HUES6 (cell line): ENCODE measurements around the gene NCKAP5.

Experiments used
- H3K27ac ChIP-seq: 2 replicates; pipeline ENCODE4 v1.7.0; 2013; ENCODE audit warnings: low read depth, mild to moderate bottlenecking, low read length, inconsistent platforms
- H3K27me3 ChIP-seq: 2 replicates; pipeline ENCODE4 v1.6.1; 2013; ENCODE audit warnings: low read length; ENCODE audit not compliant: control insufficient read depth, insufficient read depth
- H3K36me3 ChIP-seq: 2 replicates; pipeline ENCODE4 v1.6.1; 2013; ENCODE audit warnings: low read length; ENCODE audit not compliant: control insufficient read depth, insufficient read depth
- H3K4me1 ChIP-seq: 2 replicates; pipeline ENCODE4 v1.6.1; 2013; ENCODE audit warnings: low read length; ENCODE audit not compliant: control insufficient read depth, insufficient read depth
- H3K4me3 ChIP-seq: 2 replicates; pipeline ENCODE4 v1.5.1; 2013; ENCODE audit warnings: low read depth, low read length
- H3K9ac ChIP-seq: one replicate; pipeline ENCODE4 v1.6.1; 2013; ENCODE audit warnings: mild to moderate bottlenecking, low read length
- H3K9me3 ChIP-seq: 2 replicates; pipeline ENCODE4 v1.6.1; 2013; ENCODE audit warnings: low read depth, low read length; ENCODE audit not compliant: control insufficient read depth, insufficient read depth

The NCKAP5 gene

DNA sequence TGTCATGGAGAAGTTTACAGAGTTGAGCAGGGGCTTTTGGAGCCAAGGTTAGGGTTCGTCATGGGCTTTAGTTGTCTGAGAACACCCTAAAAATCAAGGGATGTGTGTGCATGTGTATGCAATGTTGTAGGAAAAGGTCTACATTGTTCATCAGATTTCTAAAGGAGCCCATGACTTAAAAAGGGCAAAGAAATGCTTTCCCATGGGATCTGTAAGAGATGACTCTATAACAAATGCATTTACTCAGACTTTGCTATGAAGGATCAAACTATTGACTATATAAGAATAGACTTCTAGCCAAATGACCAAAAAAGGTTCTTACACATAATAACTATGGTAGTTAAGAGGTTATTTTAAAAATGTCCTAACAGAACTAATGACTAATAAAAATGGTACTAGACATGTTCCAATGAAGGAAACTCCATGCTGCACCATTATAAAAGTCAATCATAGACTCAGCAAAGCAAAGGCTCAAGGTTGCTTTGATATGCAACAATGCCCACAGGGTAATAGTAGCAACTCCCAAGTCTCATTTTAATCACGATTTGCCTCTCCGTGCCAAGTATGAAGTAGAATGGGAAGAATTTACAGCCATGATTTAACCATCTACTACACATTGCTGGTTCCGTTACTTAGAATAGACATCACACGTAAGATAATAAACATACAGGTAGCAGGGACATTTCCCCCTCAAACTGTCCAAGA is 158.5 kb downstream of the NCKAP5 start:
- no peak overlapping the region for H3K27ac ChIP-seq
- H3K4me1 ChIP-seq: peaks cover 6% of the 10 kb centered on the region
- no peaks in the 10 kb centered on the region; the same call in 1 of the 2 replicates for H3K27me3 ChIP-seq
- no peaks in the 10 kb centered on the region for H3K36me3 ChIP-seq
- H3K4me3 ChIP-seq: no peak overlapping the region
- no peak overlapping the region for H3K9ac ChIP-seq
- no peaks in the 10 kb centered on the region for H3K9me3 ChIP-seq

DNA sequence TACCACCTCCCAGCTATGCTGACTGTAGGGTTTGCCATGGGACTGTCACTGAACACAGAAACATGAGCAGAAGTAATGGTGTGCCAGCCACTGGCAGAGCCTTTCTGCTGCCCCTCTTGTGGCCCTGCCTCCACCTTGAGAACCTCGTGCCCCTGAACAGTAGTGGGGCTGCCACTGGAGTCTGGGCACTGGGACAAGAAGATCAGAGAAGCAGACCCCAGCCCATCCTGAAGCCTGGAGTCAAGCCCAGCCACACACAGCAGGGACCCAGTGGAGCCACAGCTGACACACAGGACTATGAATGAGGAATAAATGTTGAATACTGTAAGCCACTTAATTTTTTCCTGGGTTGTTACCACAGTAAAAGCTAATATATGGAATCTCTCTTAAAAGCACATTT is 159.6 kb downstream of the NCKAP5 start:
- Histone ChIP-seq H3K4me3 (no peak overlapping the region), H3K9me3 (no peaks in the 10 kb centered on the region), H3K36me3 (no peaks in the 10 kb centered on the region), H3K4me1 (peaks cover 6% of the 10 kb centered on the region), H3K27me3 (no peaks in the 10 kb centered on the region; the same call in 1 of the 2 replicates), H3K27ac (no peak overlapping the region), H3K9ac (no peak overlapping the region)

DNA sequence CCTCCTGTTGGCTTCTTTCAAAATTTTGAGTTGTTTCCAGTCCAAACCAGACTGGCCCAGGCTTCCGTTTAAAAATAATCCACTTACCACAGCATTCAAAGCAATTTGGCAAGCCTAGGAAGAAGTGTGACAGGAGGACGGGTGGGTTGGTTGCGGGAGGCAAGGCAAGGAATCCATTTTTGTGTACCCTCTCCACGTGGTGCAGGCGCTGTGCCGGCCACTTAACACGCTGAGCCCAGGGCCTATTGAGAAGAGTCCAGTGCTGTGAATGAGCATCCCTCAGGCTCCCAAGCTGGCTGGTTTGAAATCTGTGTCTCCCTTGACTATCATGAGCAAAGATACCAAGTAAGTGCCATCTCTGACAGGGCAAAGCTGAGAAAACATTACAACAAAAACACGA is 160.9 kb downstream of the NCKAP5 start:
- Histone ChIP-seq H3K27ac (no peak overlapping the region), H3K27me3 (no peaks in the 10 kb centered on the region; the same call in 1 of the 2 replicates), H3K4me3 (no peak overlapping the region), H3K36me3 (no peaks in the 10 kb centered on the region), H3K9me3 (no peaks in the 10 kb centered on the region), H3K9ac (no peak overlapping the region), H3K4me1 (peaks cover 6% of the 10 kb centered on the region)

DNA sequence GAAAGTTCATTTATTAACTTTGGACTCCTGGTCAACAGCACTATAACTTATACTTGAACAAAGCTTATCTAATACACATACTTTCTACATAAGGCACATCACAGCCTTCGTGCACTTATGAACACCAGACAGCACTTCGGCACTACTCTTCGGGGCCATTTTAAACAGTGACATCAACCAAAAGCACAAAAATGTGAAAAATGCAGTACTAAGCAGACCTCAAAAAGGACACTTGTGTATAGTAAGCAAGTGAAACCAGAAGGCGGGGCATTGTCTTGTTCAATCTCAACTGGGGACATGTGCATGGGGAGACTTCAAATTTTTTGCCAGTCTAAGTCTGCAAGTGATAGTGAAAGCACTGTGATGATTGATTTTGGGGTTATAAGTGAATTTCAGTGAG is 163.0 kb downstream of the NCKAP5 start:
- no peaks in the 10 kb centered on the region for H3K27me3 ChIP-seq
- H3K4me1 ChIP-seq: no peaks in the 10 kb centered on the region
- H3K4me3 ChIP-seq: no peak overlapping the region
- no peaks in the 10 kb centered on the region for H3K9me3 ChIP-seq
- no peaks in the 10 kb centered on the region for H3K36me3 ChIP-seq
- H3K9ac ChIP-seq: no peak overlapping the region
- H3K27ac ChIP-seq: no peak overlapping the region

DNA sequence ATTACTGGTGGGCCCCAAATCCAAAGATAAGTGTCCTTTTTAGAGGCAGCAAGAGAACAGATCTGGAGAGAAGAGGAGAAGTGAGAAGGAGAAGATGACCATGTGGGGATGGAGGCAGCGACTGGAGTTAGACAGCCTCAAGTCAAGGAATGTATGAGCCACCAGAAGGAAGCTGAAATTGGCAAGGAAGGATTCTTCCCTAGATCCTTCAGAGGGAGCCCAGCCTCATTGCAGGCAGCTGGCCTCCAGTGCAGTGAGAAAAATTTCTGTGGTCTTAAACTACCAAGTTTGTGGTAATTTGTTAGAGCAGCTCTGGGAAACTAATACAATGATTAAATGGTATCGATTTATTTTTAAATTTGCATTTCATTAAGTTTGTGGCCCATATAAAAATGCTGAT is 167.9 kb downstream of the NCKAP5 start:
- Histone ChIP-seq H3K4me3 (no peak overlapping the region), H3K27me3 (no peaks in the 10 kb centered on the region), H3K27ac (no peak overlapping the region), H3K9ac (no peak overlapping the region), H3K36me3 (no peaks in the 10 kb centered on the region), H3K4me1 (no peaks in the 10 kb centered on the region), H3K9me3 (peaks cover 2% of the 10 kb centered on the region; the same call in 1 of the 2 replicates)

DNA sequence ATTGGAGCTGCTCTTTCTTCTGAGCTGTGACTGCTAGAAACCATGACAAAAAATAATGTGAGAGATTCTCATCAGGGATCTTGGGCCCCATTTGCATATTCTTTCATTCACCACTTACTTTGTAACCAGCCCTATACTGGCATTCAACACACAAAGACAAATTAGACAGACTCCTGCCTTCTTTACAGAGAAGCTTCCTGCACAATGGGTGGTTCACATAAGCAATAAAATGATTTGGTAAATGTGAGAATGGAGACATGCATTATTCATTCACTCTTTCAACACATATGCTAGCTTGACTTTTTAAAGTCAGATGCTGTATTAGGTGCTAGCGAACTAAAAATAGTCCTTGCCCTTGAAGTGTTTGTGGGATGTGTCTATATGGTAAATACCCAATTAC is 174.4 kb downstream of the NCKAP5 start:
- Histone ChIP-seq H3K9ac (no peak overlapping the region), H3K27ac (no peak overlapping the region), H3K4me1 (no peaks in the 10 kb centered on the region), H3K36me3 (no peaks in the 10 kb centered on the region), H3K9me3 (peaks cover 8% of the 10 kb centered on the region), H3K4me3 (no peak overlapping the region), H3K27me3 (no peaks in the 10 kb centered on the region)

DNA sequence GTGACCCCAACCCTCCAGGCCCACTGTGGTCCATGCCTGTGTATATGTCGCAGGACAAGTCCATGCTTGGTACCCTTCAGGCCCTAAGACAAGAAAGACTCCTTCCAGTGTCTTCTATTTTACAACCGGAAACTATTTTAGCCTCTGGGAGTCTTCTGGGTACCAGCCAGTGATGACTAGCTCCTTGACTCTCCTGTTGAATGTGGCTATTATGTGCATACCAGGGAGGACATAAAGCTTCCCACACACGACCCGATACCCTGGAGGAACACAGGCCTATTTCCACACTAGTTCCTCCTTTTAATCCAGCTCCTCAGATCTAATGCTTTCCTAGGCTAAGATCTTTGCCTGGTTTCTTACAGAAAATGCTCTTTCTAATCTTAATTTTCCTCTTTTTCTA is 178.1 kb downstream of the NCKAP5 start:
- Histone ChIP-seq H3K36me3 (no peaks in the 10 kb centered on the region), H3K4me3 (no peak overlapping the region), H3K27me3 (no peaks in the 10 kb centered on the region), H3K9me3 (peaks cover 15% of the 10 kb centered on the region), H3K27ac (no peak overlapping the region), H3K9ac (no peak overlapping the region), H3K4me1 (no peaks in the 10 kb centered on the region)

DNA sequence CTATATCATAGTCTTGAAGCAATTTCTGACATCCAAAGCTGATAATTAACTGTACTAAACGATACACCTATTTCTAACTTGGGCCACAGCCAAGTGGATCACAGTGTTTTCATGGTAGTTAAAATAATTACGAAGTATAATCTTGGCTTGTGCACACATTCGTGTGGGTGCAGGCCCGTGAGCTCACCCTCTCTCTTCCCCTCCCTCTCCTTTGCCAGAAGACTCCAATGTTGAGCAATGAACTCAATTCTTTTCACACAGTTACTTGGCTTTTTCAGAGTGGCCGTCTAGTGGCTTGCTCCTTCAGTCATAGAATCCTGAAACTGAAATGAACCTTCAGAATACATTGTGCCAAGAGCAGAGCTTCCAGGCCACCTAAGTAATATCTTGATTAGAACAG is 178.7 kb downstream of the NCKAP5 start:
- Histone ChIP-seq H3K9me3 (peaks cover 15% of the 10 kb centered on the region), H3K9ac (no peak overlapping the region), H3K4me3 (no peak overlapping the region), H3K27me3 (no peaks in the 10 kb centered on the region), H3K36me3 (no peaks in the 10 kb centered on the region), H3K27ac (no peak overlapping the region), H3K4me1 (no peaks in the 10 kb centered on the region)

DNA sequence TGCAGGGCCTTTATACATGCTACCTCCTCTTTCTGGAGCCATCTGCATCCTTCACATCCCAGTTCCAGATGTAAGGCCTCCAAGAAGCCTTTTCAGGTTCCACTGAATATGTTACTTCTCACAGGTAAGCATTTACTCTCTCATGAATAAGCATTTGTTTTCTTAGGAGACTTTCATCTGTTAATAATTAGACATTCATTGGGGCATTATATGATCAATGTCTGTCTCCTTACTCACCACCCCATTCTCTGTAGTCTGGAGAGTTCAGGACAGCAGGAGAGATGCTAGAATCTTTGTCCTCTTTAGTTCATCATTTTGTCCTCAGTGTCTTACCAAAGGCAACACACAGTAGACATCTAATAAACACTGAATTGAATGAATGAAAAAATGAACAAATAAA is 185.7 kb downstream of the NCKAP5 start:
- H3K27ac ChIP-seq: no peak overlapping the region
- no peaks in the 10 kb centered on the region for H3K36me3 ChIP-seq
- H3K9me3 ChIP-seq: no peaks in the 10 kb centered on the region
- H3K27me3 ChIP-seq: no peaks in the 10 kb centered on the region
- H3K4me3 ChIP-seq: no peak overlapping the region
- peaks cover 9% of the 10 kb centered on the region for H3K4me1 ChIP-seq
- no peak overlapping the region for H3K9ac ChIP-seq

DNA sequence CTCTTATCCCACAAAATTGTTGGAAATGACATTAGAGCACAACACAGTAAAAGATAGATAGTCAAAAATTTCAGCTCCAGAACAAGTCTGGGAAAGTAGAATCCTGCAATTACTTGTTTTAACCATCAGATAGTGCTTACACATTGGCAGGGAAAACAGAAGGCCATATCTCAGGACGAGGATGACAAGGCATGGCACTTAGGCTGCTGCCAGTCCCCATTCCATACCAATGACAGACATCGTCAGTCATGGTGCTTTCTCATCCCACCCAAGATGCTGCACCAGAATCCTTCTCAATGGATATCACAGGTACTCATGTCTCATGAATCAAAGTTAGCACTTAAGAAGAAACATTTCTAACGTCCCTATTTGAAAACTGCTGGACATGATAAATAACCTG is 187.3 kb downstream of the NCKAP5 start:
- Histone ChIP-seq H3K9ac (no peak overlapping the region), H3K4me1 (peaks cover 15% of the 10 kb centered on the region), H3K9me3 (no peaks in the 10 kb centered on the region), H3K36me3 (no peaks in the 10 kb centered on the region), H3K27ac (no peak overlapping the region), H3K27me3 (no peaks in the 10 kb centered on the region), H3K4me3 (no peak overlapping the region)

DNA sequence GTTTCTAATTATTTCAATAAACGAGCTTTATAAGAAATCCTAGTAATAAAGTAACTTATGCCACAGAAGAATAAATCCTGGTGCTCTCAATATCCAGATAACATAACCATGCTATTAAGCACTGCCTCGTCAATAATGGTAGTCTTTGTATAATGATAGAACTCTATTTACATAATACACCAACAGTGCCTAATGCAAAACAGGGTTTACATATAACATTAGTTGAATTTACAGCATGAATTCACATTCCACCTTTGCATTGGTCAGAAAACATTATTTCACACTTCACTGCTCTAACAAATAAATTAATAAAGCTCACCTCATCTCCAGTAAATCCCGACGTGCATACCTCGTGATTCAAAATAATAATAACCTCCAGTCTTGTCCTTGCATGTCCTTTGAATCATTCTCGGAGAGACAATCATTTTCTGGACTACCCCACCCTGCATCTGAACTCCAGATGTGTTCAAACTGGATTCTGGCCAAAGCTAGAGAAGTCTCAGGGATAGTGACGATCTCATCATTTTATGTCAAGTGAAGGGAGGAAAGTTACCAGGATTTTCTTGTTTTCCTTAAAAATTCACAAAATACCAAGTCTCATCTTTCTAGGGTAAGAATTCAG is 189.2 kb downstream of the NCKAP5 start:
- H3K4me1 ChIP-seq: peaks cover 15% of the 10 kb centered on the region
- no peak overlapping the region for H3K4me3 ChIP-seq
- H3K36me3 ChIP-seq: no peaks in the 10 kb centered on the region
- H3K9ac ChIP-seq: no peak overlapping the region
- H3K9me3 ChIP-seq: no peaks in the 10 kb centered on the region
- H3K27me3 ChIP-seq: no peaks in the 10 kb centered on the region
- H3K27ac ChIP-seq: no peak overlapping the region
